ENCODE measurements around the gene FRZB.

FRZB gene

GRCh38 chr2:182833084-182833854 lies 33.2 kb downstream of the FRZB start:
- no peak for DNase-seq

- DNase-seq, result no peak
Observed at GRCh38 chr2:182831921-182832320, 34.5 kb downstream of the FRZB start.

- no peak for DNase-seq
Observed at GRCh38 chr2:182831101-182831500, 35.3 kb downstream of the FRZB start.

GRCh38 chr2:182827182-182827879 lies 39.1 kb downstream of the FRZB start:
- DNase-seq, result no peak

- no peak for DNase-seq
Observed at GRCh38 chr2:182826496-182826895, 39.9 kb downstream of the FRZB start.

GRCh38 chr2:182826064-182826463 lies 40.4 kb downstream of the FRZB start:
- DNase-seq, result no peak

GRCh38 chr2:182824767-182825158 lies 41.7 kb downstream of the FRZB start:
- no peak for DNase-seq

- DNase-seq, result no peak
Observed at GRCh38 chr2:182824056-182824766, 42.2 kb downstream of the FRZB start.

GRCh38 chr2:182822733-182823132 lies 43.7 kb downstream of the FRZB start:
- DNase-seq, result no peak

- no peak for DNase-seq
Observed at GRCh38 chr2:182821182-182821581, 45.3 kb downstream of the FRZB start.

GRCh38 chr2:182819412-182819811 lies 47.0 kb downstream of the FRZB start:
- no peak for DNase-seq

GRCh38 chr2:182818925-182819324 lies 47.5 kb downstream of the FRZB start:
- DNase-seq, result no peak

GRCh38 chr2:182818501-182818900 lies 47.9 kb downstream of the FRZB start:
- DNase-seq, result no peak

- DNase-seq, result no peak
Observed at GRCh38 chr2:182817558-182817957, 48.9 kb downstream of the FRZB start.

- DNase-seq, result no peak
Observed at GRCh38 chr2:182816866-182817265, 49.6 kb downstream of the FRZB start.

GRCh38 chr2:182814804-182815203 lies 51.6 kb downstream of the FRZB start:
- DNase-seq, result no peak

GRCh38 chr2:182814380-182814779 lies 52.1 kb downstream of the FRZB start:
- no peak for DNase-seq

- DNase-seq, result no peak
Observed at GRCh38 chr2:182810087-182810486, 56.4 kb downstream of the FRZB start.

- DNase-seq, result no peak
Observed at GRCh38 chr2:182807319-182807718, 59.1 kb downstream of the FRZB start.

GRCh38 chr2:182804128-182804527 lies 62.3 kb downstream of the FRZB start:
- no peak for DNase-seq

- no peak for DNase-seq
Observed at GRCh38 chr2:182798736-182799135, 67.7 kb downstream of the FRZB start.

- DNase-seq, result peak; percentile 18
Observed at GRCh38 chr2:182792441-182792840, 74.0 kb downstream of the FRZB start.

GRCh38 chr2:182784777-182785176 lies 81.7 kb downstream of the FRZB start:
- peak; percentile 63 for DNase-seq

Measured in hematopoietic multipotent progenitor cell treated with erythropoietin and hydrocortisone succinate and interleukin-3 and kit ligand, for 4 days (in vitro differentiated cells).